Measurements from ENCODE around the gene STAP1.

- no peak for TF ChIP-seq CTCF (IDR thresholded peaks at IDR 0.05)
- TF ChIP-seq EP300 (IDR thresholded peaks at IDR 0.05) = no peak
- no peak for TF ChIP-seq POLR2A (IDR thresholded peaks at IDR 0.05)
- TF ChIP-seq POLR2AphosphoS5 (IDR thresholded peaks at IDR 0.05) = no peak
Observed at GRCh38 chr4:67624939-67625338, 66.4 kb downstream of the STAP1 start.

Measured in stomach (tissue), 4 donors.